ENCODE results near the gene ILF3.

GRCh38 chr19:10618846-10619245, 35.3 kb upstream of the ILF3 start:
- no peak for TF ChIP-seq POLR2A (IDR thresholded peaks at IDR 0.05)
- TF ChIP-seq, protein P1, sequence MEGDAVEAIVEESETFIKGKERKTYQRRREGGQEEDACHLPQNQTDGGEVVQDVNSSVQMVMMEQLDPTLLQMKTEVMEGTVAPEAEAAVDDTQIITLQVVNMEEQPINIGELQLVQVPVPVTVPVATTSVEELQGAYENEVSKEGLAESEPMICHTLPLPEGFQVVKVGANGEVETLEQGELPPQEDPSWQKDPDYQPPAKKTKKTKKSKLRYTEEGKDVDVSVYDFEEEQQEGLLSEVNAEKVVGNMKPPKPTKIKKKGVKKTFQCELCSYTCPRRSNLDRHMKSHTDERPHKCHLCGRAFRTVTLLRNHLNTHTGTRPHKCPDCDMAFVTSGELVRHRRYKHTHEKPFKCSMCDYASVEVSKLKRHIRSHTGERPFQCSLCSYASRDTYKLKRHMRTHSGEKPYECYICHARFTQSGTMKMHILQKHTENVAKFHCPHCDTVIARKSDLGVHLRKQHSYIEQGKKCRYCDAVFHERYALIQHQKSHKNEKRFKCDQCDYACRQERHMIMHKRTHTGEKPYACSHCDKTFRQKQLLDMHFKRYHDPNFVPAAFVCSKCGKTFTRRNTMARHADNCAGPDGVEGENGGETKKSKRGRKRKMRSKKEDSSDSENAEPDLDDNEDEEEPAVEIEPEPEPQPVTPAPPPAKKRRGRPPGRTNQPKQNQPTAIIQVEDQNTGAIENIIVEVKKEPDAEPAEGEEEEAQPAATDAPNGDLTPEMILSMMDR (IDR thresholded peaks at IDR 0.05): no peak
